Vagina (tissue), 2 donors: ENCODE results near the gene ATP5PO.

Source experiments
- POLR2A ChIP-seq, 2 donors: fragments of 450-650 bp; IDR thresholded peaks; one replicate each; pipeline ENCODE4 v1.6.1; 2017; ENCODE audit warnings: antibody characterized with exemption in 2 of 2, mild to moderate bottlenecking in 2 of 2, moderate library complexity in 2 of 2
- POLR2AphosphoS5 ChIP-seq, 2 donors: sonication (generic); formaldehyde crosslinking; IDR thresholded peaks; one replicate each; pipeline ENCODE4 v1.9.0; 2017; ENCODE audit warnings: antibody characterized with exemption in 2 of 2, mild to moderate bottlenecking in 2 of 2, low read depth in 1 of 2; ENCODE audit not compliant: insufficient read depth in 1 of 2
- TF ChIP-seq, protein P1 (sequence below), 3 experiments: fragments of 450-650 bp in 2 of 3; fragments of 200-600 bp in 1 of 3; sonication (generic) in 1 of 3; IDR thresholded peaks; one replicate each; pipeline ENCODE4 v1.5.1; 2017 to 2019; ENCODE audit warnings: antibody characterized with exemption in 3 of 3, mild to moderate bottlenecking in 2 of 3, moderate library complexity in 2 of 3

GRCh38 chr21:33898586-33898985 is 17.0 kb downstream of the ATP5PO start:
- TF ChIP-seq, protein P1, sequence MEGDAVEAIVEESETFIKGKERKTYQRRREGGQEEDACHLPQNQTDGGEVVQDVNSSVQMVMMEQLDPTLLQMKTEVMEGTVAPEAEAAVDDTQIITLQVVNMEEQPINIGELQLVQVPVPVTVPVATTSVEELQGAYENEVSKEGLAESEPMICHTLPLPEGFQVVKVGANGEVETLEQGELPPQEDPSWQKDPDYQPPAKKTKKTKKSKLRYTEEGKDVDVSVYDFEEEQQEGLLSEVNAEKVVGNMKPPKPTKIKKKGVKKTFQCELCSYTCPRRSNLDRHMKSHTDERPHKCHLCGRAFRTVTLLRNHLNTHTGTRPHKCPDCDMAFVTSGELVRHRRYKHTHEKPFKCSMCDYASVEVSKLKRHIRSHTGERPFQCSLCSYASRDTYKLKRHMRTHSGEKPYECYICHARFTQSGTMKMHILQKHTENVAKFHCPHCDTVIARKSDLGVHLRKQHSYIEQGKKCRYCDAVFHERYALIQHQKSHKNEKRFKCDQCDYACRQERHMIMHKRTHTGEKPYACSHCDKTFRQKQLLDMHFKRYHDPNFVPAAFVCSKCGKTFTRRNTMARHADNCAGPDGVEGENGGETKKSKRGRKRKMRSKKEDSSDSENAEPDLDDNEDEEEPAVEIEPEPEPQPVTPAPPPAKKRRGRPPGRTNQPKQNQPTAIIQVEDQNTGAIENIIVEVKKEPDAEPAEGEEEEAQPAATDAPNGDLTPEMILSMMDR (IDR thresholded peaks at IDR 0.05): no peak
- TF ChIP-seq POLR2A (IDR thresholded peaks at IDR 0.05): no peak
- TF ChIP-seq POLR2AphosphoS5 (IDR thresholded peaks at IDR 0.05; ENCODE audit: insufficient read depth in 1 of 2, low read depth in 1 of 2): no peak
